ENCODE measurements around the gene SPATS2L.

SPATS2L gene

DNA sequence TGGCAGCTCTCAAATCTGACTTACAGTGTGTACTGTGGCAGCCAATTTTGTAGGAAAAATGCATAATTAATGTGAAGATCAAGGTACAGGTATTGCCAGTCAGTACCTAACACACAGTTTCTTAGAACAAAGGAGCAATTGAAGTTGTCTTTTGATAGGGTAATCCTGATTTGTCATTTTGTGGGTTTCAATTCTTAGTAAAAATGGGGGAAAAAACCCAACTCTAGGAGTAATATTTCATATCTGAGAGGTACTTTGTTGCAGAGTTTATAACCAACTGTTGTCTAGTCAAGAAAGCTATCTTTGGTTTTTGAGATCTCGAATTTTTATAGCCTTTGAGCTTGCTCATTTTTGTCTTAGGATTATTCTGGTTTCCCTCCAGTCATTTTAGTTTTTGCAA, 16.1 kb downstream of the SPATS2L start:
- Histone ChIP-seq H3K27me3 (ENCODE audit: low read depth, low read length) (no peaks in the 10 kb centered on the region), H3K4me3 (ENCODE audit: low read depth in 1 of 2, low read length in 2 of 2) (no peak overlapping the region), H3K27ac (ENCODE audit: low read length) (no peak overlapping the region), H3K36me3 (ENCODE audit: control insufficient read depth in 1 of 2, insufficient read depth in 2 of 2, low read length in 2 of 2) (no peaks in the 10 kb centered on the region), H3K9me3 (ENCODE audit: control insufficient read depth in 1 of 2, low read length in 2 of 2) (no peaks in the 10 kb centered on the region), H3K4me1 (ENCODE audit: control insufficient read depth in 1 of 2, insufficient read depth in 2 of 2, low read length in 2 of 2) (peaks cover 0 to 6% of the 10 kb centered on the region in 2 donors)

DNA sequence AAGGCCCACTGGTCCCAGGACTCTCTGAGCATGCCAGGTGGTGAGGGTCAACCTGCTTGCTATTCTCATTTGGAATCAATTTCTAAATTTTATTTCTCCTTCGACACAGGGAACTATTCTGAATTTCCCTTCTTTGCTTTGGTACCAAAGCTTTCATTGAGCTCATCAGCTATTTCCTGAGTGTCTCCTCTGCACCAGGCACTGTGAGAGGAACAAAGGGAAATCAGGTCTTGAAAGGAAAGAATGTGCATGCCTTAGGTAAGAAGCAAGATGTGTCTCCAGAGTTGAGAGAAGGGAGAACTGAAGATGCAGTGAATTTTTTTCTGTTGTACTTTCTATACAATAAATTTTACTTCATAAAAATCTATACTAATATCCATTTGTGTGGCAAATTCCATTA, 17.9 kb downstream of the SPATS2L start:
- H3K4me3 ChIP-seq (ENCODE audit: low read depth in 1 of 2, low read length in 2 of 2), result no peak overlapping the region
- peaks cover 0 to 1% of the 10 kb centered on the region in 2 donors for H3K36me3 ChIP-seq (ENCODE audit: control insufficient read depth in 1 of 2, insufficient read depth in 2 of 2, low read length in 2 of 2)
- peaks cover 0 to 3% of the 10 kb centered on the region in 2 donors for H3K4me1 ChIP-seq (ENCODE audit: control insufficient read depth in 1 of 2, insufficient read depth in 2 of 2, low read length in 2 of 2)
- no peaks in the 10 kb centered on the region for H3K9me3 ChIP-seq (ENCODE audit: control insufficient read depth in 1 of 2, low read length in 2 of 2)
- H3K27ac ChIP-seq (ENCODE audit: low read length), result no peak overlapping the region
- H3K27me3 ChIP-seq (ENCODE audit: low read depth, low read length), result no peaks in the 10 kb centered on the region

DNA sequence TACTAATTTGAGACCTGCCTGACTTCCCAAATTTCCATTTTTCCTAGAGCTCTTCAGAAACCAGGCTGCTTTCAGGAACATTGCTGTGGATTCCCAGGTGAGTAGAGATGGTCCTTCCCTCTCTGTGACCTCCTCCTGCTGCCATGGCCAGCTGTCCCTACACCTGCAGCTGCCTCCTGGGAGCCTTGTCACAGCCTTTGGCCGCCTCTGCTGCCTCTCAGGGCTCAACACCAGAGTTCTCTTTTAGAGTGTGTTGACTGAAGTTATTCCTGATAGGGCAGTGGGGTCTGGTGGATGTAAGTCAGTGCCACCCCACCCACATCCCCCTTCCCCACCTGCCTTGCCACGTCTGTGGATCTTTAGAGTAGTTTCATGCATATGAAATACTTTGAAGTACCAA, 22.9 kb downstream of the SPATS2L start:
- Histone ChIP-seq H3K4me1 (ENCODE audit: control insufficient read depth in 1 of 2, insufficient read depth in 2 of 2, low read length in 2 of 2) (peaks cover 0 to 9% of the 10 kb centered on the region in 2 donors), H3K9me3 (ENCODE audit: control insufficient read depth in 1 of 2, low read length in 2 of 2) (no peaks in the 10 kb centered on the region), H3K27me3 (ENCODE audit: low read depth, low read length) (no peaks in the 10 kb centered on the region), H3K27ac (ENCODE audit: low read length) (no peak overlapping the region), H3K4me3 (ENCODE audit: low read depth in 1 of 2, low read length in 2 of 2) (no peak overlapping the region), H3K36me3 (ENCODE audit: control insufficient read depth in 1 of 2, insufficient read depth in 2 of 2, low read length in 2 of 2) (peaks cover 8 to 11% of the 10 kb centered on the region in 2 donors)

- H3K9me3 ChIP-seq (ENCODE audit: control insufficient read depth in 1 of 2, low read length in 2 of 2), result no peaks in the 10 kb centered on the region
- H3K36me3 ChIP-seq (ENCODE audit: control insufficient read depth in 1 of 2, insufficient read depth in 2 of 2, low read length in 2 of 2), result peaks cover 8 to 11% of the 10 kb centered on the region in 2 donors
- no peak overlapping the region for H3K4me3 ChIP-seq (ENCODE audit: low read depth in 1 of 2, low read length in 2 of 2)
- H3K27me3 ChIP-seq (ENCODE audit: low read depth, low read length), result no peaks in the 10 kb centered on the region
- H3K27ac ChIP-seq (ENCODE audit: low read length), result no peak overlapping the region
- peaks cover 0 to 9% of the 10 kb centered on the region in 2 donors for H3K4me1 ChIP-seq (ENCODE audit: control insufficient read depth in 1 of 2, insufficient read depth in 2 of 2, low read length in 2 of 2)
Measured at GRCh38 chr2:200329798-200330197, 23.3 kb downstream of the SPATS2L start.

DNA sequence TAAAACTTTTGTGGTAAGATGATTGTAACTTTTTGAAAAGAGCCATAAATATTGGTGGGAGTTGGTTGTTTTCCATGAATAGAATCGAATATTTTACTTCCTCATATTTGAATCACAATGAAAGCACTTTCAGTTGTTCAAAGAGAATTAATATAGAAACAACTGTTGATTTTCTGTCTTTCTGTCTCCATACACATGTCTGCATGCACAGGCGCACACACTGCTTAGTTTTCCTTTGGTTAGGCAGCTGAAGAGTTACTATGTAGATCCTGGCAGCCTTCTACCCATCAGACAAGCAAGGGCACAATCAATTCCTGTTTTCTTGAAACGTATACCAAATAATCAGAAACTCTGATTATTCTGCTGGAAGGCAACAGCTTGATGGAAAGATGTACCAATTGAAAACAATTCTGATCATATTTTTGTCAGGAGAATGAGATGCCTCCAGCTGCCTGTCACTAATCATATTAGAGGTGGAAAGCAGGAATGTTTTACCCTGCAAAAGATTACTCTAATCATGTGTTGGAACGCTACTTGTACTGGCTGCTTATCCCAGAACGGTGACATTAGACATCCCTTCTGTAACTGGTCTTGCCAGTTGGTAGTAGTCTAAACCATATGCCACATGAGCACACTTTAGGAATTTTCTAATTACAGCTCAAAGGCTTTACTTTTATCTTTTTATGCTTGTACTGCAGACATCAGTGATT, 24.0 kb downstream of the SPATS2L start:
- Histone ChIP-seq H3K9me3 (ENCODE audit: control insufficient read depth in 1 of 2, low read length in 2 of 2) (no peaks in the 10 kb centered on the region), H3K27ac (ENCODE audit: low read length) (no peak overlapping the region), H3K4me1 (ENCODE audit: control insufficient read depth in 1 of 2, insufficient read depth in 2 of 2, low read length in 2 of 2) (peaks cover 0 to 9% of the 10 kb centered on the region in 2 donors), H3K4me3 (ENCODE audit: low read depth in 1 of 2, low read length in 2 of 2) (no peak overlapping the region), H3K36me3 (ENCODE audit: control insufficient read depth in 1 of 2, insufficient read depth in 2 of 2, low read length in 2 of 2) (peaks cover 8 to 11% of the 10 kb centered on the region in 2 donors), H3K27me3 (ENCODE audit: low read depth, low read length) (no peaks in the 10 kb centered on the region)

GRCh38 chr2:200331061-200331400, 24.5 kb downstream of the SPATS2L start:
- H3K4me1 ChIP-seq (ENCODE audit: control insufficient read depth in 1 of 2, insufficient read depth in 2 of 2, low read length in 2 of 2), result peaks cover 0 to 13% of the 10 kb centered on the region in 2 donors
- no peaks in the 10 kb centered on the region for H3K27me3 ChIP-seq (ENCODE audit: low read depth, low read length)
- H3K9me3 ChIP-seq (ENCODE audit: control insufficient read depth in 1 of 2, low read length in 2 of 2), result no peaks in the 10 kb centered on the region
- H3K4me3 ChIP-seq (ENCODE audit: low read depth in 1 of 2, low read length in 2 of 2), result no peak overlapping the region
- peaks cover 8 to 11% of the 10 kb centered on the region in 2 donors for H3K36me3 ChIP-seq (ENCODE audit: control insufficient read depth in 1 of 2, insufficient read depth in 2 of 2, low read length in 2 of 2)
- no peak overlapping the region for H3K27ac ChIP-seq (ENCODE audit: low read length)

- no peaks in the 10 kb centered on the region for H3K9me3 ChIP-seq (ENCODE audit: control insufficient read depth in 1 of 2, low read length in 2 of 2)
- peaks cover 3 to 5% of the 10 kb centered on the region in 2 donors for H3K36me3 ChIP-seq (ENCODE audit: control insufficient read depth in 1 of 2, insufficient read depth in 2 of 2, low read length in 2 of 2)
- no peaks in the 10 kb centered on the region for H3K27me3 ChIP-seq (ENCODE audit: low read depth, low read length)
- no peak overlapping the region for H3K27ac ChIP-seq (ENCODE audit: low read length)
- no peak overlapping the region for H3K4me3 ChIP-seq (ENCODE audit: low read depth in 1 of 2, low read length in 2 of 2)
- peaks cover 6 to 32% of the 10 kb centered on the region in 2 donors for H3K4me1 ChIP-seq (ENCODE audit: control insufficient read depth in 1 of 2, insufficient read depth in 2 of 2, low read length in 2 of 2)
Measured at GRCh38 chr2:200335657-200336056, 29.2 kb downstream of the SPATS2L start.

- no peak overlapping the region for H3K4me3 ChIP-seq (ENCODE audit: low read depth in 1 of 2, low read length in 2 of 2)
- no peaks in the 10 kb centered on the region for H3K36me3 ChIP-seq (ENCODE audit: control insufficient read depth in 1 of 2, insufficient read depth in 2 of 2, low read length in 2 of 2)
- H3K4me1 ChIP-seq (ENCODE audit: control insufficient read depth in 1 of 2, insufficient read depth in 2 of 2, low read length in 2 of 2), result peaks cover 6 to 32% of the 10 kb centered on the region in 2 donors
- no peaks in the 10 kb centered on the region for H3K9me3 ChIP-seq (ENCODE audit: control insufficient read depth in 1 of 2, low read length in 2 of 2)
- H3K27me3 ChIP-seq (ENCODE audit: low read depth, low read length), result no peaks in the 10 kb centered on the region
- H3K27ac ChIP-seq (ENCODE audit: low read length), result no peak overlapping the region
Measured at GRCh38 chr2:200336980-200337615, 30.6 kb downstream of the SPATS2L start.

DNA sequence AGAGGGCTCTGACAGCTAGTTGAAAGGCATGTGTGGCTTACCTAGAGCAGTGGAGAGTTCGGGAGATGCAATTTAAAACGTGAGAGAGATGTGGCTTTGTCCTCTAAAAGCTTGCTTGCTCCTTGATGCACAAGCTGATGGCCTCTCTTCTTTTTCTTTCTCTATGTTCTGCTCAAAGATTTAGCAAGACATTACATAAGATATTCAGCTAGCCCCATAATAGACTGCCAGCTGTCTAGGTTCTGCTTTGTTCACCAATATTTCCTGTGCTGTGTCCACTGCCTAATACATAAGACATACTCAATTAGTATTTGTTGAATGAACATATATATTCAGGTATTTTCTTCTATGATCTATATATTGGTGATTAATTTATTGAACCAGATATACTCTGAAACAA, 31.1 kb downstream of the SPATS2L start:
- no peaks in the 10 kb centered on the region for H3K27me3 ChIP-seq (ENCODE audit: low read depth, low read length)
- H3K27ac ChIP-seq (ENCODE audit: low read length), result no peak overlapping the region
- no peaks in the 10 kb centered on the region for H3K9me3 ChIP-seq (ENCODE audit: control insufficient read depth in 1 of 2, low read length in 2 of 2)
- H3K4me3 ChIP-seq (ENCODE audit: low read depth in 1 of 2, low read length in 2 of 2), result no peak overlapping the region
- H3K4me1 ChIP-seq (ENCODE audit: control insufficient read depth in 1 of 2, insufficient read depth in 2 of 2, low read length in 2 of 2), result peaks cover 6 to 32% of the 10 kb centered on the region in 2 donors
- no peaks in the 10 kb centered on the region for H3K36me3 ChIP-seq (ENCODE audit: control insufficient read depth in 1 of 2, insufficient read depth in 2 of 2, low read length in 2 of 2)

DNA sequence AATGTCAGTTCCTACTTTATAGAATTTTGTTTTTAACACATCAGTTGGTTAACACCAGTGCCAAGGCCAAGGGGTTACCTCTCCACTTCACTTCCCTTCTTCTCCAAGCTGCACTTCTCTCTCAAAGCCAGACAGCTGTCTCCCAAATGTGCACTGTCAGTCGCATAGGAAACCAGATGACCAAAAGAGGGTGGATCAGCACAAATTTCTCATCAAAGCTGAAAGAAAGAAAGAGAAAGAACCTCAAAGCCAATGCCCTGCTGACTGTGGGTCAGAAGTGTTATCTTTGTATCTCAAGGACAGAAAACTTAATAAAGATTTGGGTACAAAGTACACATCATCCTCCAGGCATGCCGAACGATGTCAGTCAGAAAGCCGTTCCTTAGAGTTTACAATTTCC, 32.2 kb downstream of the SPATS2L start:
- peaks cover 6 to 32% of the 10 kb centered on the region in 2 donors for H3K4me1 ChIP-seq (ENCODE audit: control insufficient read depth in 1 of 2, insufficient read depth in 2 of 2, low read length in 2 of 2)
- H3K27me3 ChIP-seq (ENCODE audit: low read depth, low read length), result no peaks in the 10 kb centered on the region
- no peaks in the 10 kb centered on the region for H3K9me3 ChIP-seq (ENCODE audit: control insufficient read depth in 1 of 2, low read length in 2 of 2)
- no peak overlapping the region for H3K27ac ChIP-seq (ENCODE audit: low read length)
- H3K4me3 ChIP-seq (ENCODE audit: low read depth in 1 of 2, low read length in 2 of 2), result no peak overlapping the region
- H3K36me3 ChIP-seq (ENCODE audit: control insufficient read depth in 1 of 2, insufficient read depth in 2 of 2, low read length in 2 of 2), result no peaks in the 10 kb centered on the region

- no peaks in the 10 kb centered on the region for H3K27me3 ChIP-seq (ENCODE audit: low read depth, low read length)
- peaks cover 6 to 31% of the 10 kb centered on the region in 2 donors for H3K4me1 ChIP-seq (ENCODE audit: control insufficient read depth in 1 of 2, insufficient read depth in 2 of 2, low read length in 2 of 2)
- H3K9me3 ChIP-seq (ENCODE audit: control insufficient read depth in 1 of 2, low read length in 2 of 2), result no peaks in the 10 kb centered on the region
- no peaks in the 10 kb centered on the region for H3K36me3 ChIP-seq (ENCODE audit: control insufficient read depth in 1 of 2, insufficient read depth in 2 of 2, low read length in 2 of 2)
- H3K27ac ChIP-seq (ENCODE audit: low read length), result no peak overlapping the region
- H3K4me3 ChIP-seq (ENCODE audit: low read depth in 1 of 2, low read length in 2 of 2), result no peak overlapping the region
Measured at GRCh38 chr2:200340508-200341224, 34.2 kb downstream of the SPATS2L start.
